GM21529 (cell line): ENCODE measurements around the gene PSENEN.

Experiments used
- ATAC-seq: cut with Tn5 transposase; IDR thresholded peaks from one replicate; pipeline ENCODE4 v1.9.1; 2021; ENCODE audit not compliant: unreplicated experiment

PSENEN gene

DNA sequence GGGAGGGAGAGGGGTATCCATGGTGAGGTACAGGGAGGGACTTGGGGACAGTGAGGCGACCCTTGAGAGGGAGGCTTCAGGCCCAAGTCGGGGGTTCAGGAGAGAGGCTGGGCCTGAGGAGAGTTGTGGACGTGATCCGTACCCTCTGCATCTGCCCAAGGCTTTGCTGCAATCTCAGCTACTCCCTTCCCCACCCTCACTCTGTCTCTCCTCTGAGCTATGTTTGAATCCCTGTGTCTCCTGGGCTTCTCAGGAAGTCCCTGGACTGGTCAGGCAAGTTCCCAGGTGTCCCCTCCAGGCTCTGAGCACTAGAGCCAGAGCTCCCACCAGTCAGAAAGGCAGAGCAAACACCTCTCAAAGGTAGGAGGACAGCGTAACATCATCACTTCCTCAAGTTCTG, 4.7 kb downstream of the PSENEN start:
- no peak for ATAC-seq

DNA sequence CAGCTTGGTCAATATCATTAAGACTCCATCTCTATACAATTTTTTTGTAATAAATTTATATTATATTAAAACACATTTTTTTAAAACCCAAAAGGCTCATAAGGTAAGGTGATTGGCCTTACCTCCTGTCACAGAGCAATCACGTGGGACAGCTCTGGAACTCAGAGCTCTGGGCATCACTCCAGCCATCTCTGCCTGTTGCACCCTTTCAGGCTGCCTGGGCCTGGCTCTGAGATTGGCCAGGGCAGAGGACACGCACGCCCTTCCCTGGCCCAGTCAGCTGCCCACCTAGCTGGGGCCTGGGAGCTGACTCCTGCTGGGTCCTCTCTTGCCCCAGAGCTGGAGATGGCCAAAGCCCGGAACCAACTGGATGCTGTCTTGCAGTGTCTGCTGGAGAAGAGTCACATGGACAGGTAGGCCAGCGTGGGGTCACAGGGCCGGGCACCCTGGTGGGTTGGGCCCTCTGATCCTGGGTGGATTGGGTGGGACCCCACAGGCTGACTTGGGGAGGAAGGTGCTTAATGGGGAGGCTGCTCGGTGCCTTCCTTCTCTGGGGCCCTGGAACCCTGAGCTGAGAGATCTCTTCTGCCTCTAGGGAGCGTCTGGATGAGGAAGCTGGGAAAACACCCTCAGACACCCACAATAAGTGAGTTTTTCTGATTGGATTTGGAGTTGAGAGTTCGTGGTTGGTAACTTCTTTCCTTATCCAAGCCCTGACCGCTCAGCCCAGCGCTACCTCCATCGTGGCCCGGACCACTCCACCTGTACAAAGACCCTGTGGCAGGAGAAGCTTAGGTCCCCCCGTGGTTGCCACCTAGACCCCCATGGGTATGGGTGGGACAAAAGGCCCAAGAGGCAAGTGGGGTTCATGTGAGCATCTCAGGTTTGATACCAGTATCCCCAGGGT, 6.6 kb downstream of the PSENEN start:
- no peak for ATAC-seq

DNA sequence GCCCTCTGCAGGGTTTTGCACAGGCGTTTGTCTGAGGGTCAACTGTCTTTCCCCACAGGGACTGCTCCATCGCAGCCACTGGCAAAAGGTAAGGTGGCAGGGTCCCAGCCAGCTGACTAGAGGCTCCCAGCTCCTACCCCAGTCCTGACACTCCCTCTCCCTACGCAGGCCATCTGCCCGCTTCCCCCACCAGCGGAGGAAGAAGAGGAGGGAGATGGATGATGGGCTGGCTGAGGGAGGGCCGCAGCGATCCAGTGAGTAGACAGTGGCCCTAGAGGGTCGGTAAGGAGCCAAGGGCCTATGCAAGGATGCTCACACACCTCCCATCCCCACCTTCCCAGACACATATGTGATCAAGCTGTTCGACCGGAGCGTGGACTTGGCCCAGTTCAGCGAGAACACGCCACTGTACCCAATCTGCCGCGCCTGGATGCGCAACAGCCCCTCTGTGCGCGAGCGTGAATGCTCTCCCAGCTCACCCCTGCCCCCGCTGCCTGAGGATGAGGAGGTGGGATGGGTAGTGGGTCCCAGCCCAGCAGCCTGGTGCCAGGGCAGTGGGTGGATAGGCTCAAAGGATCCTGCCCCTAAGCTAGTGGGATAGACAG, 7.4 kb downstream of the PSENEN start:
- ATAC-seq, result no peak

DNA sequence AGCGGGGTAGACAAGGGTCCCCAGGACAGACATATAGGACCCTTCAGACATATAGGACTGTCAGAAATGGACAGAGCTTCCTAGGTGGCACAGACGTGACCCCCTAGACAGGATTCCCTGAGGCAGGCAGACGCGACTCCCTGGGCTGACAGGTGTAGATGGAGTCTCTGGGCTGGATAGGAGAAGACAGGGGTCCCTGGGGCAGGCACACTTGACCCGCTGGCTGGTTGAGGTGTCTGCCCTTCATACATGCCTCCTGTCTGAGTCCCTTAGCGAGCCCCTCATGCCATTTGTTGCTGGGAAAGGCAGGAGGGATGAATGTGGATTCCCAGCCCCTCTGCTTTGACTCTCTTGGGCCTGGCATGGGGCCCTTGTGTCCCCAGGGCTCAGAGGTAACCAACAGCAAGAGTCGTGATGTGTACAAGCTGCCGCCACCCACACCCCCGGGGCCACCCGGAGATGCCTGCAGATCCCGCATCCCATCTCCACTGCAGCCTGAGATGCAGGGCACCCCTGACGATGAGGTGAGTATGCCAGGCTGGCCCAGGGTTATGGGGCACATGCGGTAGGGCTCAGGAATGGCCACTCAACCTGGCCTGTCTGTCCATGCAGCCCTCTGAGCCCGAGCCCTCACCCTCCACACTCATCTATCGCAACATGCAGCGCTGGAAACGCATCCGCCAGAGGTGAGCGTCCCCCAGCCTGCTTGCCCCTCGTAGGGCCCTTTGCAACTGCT, 8.4 kb downstream of the PSENEN start:
- no peak for ATAC-seq

DNA sequence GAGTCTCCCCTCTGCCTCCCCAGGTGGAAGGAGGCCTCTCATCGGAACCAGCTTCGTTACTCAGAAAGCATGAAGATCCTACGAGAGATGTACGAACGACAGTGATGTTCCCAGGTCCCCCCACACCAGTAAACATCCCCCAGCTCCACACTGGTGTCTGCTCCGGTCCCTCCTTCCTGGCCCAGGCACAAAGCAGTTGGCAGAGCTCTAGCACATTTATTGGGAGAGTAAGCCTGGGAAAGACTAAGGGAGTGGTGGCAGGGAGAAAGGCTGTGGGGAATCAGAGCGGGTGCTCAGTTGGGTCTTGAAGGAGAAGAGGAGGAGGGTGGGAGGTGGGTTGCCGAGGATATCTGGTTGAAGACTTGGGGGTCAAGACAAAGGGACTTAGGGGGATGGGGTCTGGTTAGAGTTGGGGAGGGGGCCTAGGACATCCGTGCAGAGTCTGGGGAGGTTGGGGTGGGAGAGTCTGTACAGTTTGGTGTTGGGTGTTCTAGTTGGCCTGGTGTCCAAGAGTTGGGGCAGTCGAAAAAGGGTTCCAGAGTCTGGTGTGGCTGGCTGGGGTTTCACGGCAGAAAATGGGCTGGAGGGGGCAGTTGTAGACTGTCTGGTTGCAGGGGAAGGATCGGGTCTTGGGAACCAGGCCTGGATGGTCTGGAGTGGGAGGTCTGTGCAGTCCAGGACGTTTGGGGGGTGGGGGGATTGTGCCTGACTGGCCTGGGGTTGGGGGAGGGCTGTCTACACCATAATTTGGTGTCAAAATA, 9.1 kb downstream of the PSENEN start:
- no peak for ATAC-seq

DNA sequence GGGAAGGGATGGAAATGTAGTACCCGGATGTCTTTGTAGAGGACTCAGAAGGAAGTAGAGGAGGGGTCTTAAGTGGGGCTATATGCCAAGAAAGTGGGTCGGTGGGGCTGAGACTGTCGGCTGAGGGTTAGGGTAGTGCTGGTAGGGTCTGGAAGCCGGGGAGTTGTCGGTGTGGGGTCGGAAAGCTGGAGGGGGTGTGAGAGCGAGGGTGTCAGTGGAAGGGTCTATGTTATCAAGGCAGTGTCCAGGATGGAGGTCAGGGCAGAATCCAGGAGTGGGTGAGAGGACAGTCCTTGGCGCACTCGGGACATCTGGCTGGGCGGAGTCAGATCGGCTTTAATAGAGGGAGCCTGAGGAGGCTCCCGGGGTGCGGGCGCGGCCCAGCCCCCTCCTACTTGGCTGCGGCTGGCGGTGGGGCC, 9.7 kb downstream of the PSENEN start:
- ATAC-seq, result no peak

DNA sequence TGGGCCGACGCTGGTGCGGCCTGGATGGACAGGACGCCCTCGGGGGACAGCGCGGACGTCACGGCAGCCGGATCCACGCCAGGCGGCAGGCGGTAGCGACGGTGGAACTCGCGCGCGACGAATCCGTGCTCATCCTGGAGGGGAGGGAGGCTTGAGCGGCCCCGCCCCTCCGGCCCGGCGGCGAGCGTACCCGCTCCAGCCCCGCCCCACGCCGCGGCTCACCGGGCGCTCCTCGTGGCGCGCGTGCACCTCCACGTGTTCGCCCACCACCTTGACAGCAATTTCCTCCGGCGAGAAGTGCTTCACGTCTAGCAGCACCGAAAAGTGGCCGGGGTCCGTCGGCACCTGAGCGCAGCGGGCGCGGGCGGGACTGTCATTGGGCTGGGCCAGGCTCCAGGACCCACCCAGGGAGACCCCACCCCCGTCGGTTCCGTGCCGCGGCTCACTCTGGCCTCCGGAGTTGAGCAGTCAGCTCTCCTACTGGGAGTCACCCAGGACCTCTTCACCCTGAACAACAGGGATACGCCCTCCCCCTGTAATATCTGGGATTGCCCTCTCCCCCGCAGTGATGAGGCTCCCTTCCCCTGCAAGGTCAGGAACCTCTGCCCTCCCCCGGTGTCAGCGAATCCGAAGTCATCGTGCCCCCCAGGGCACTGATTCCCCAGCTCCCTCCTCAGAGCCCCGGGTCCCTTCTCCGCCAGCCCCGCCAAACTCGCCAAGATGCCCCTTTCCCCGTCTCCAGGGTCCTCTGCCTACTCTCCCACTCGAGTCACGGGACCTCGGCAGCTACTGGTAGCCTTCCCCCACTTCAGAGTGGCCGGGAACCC, 10.3 kb downstream of the PSENEN start:
- no peak for ATAC-seq

DNA sequence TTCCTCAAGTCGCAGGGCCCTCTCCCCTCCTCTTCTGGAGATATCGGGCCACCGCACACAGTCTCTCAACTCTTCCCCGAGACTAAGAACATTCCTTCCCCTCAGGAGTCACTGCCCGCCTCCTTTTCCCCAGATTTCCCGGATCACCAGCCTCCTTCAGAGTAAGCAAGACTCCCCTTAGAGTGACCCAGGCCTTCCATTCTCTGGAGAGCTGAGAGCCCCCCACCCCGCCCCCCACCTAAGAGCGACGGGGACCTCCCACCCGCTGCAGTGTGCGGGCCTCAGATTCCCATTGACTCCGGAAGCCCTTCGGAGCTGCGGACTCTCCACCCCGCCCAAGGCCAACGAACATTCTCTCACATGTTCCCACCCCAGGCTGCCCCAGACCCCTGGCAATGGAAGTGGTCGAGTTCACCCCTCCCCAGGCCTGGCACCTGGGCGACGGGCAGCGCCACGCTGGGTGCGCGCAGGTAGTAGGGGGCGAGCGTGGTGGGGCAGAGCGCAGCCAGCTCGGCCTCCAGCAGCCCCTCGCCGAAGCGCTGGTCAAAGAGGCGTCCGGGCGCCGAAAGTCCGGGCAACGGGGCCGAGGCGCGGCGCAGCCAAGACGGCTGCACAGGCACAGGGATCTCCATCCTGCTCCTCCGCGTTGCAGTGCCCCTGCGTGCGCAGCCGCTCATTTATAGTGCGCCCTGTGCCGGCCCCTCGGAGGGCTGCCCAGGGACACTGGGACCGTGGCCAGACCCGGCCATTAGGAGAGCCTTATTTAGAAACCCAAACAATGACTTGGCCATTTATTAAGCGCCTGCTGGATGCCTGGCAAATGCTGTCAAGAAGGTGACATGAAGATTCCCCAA, 11.2 kb downstream of the PSENEN start, which contains the start of gene HSPB6:
HSPB6 (minus strand) TSS at position 653 of the 854 bp plus-strand sequence; CDS start at position 632, 21 bp downstream.
- no peak for ATAC-seq

DNA sequence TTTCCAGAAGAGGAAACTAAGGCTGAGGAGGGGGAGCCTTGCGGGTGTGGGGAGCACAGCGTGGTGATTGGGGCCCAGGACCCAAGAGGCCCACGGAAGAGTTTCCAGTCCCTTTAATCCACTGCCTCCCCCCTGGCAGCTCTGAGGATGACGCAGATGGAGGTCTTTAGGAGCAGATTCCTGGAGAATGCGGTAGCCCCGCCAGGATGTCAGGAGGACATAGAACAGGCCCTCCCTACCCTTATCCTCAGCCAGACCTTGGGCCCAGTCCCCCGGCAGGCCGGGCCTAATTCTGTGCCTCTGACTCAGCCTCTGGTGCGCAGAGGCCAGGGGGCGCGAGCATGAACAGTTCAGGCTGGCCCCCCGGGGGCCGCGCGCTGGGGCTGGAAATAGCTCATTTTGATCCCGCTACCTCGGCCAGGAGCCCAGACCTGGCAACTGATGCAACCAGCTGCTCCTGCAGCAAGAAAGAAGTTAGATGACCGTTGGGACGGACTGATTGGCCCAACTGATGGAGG, 11.8 kb downstream of the PSENEN start:
- no peak for ATAC-seq

DNA sequence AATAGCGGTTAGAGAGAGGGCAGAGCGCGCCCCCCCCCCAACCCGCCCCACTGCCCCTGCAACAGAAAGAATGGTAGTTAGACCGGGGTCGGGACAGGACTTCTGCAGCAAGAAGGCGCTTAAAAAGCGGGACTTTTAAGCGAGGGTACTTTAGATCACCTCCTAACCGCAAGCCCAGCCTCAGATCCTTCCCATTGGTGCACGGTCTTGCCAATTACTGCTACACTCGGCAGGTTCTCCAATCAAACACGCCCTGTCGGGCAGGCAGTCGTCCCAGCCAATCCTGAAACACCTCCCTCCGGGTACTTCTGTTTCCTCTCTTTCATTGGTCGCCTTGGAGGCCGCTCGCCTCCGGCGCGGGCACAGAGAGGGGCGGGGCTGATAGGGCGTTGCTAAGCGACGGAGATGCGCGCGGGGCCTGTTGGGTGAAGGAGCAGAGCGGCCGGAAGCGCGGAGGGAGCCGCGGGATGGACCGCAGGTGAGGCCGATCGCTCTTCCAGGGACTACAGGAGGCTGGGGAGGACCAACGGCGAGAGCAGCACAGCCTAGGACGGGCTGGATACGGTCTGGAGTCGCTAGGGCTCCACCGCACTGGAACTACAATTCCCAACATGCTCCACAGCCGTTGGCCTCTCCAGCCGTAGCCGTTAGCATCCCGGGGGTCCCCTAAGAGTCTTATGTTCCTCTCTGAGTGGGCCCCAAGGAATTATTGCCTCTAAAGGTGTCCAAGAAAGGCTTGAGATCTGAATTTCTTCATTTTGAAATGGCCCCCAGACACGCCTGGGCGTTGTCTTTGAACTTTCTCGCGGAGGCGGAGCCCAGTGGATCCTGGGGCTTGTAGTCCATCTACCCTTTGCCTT, 12.5 kb downstream of the PSENEN start, which contains the start of gene PROSER3:
PROSER3 (plus strand) TSS at position 428 of the 860 bp plus-strand sequence; CDS start at position 468, 40 bp downstream.
- ATAC-seq, result peak; percentile 92

DNA sequence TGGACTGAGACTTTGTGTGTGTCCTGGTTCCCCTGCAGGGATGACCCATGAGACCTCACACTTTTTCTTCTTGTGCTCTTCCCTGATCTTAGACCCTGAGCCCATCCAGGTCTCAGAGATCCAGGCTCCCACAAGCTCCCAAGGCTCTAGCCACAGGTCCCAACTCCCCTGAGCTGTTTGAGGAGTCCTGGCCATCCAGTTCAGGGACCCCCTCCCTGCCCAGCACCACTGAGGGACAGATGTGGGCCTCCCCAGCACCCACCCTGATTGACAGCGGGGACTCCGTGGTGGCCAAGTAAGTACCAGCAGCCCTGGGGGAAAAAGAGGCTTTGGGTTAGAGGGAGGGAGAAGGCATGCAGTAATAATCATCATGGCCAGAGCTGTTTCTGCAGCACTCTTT, 14.2 kb downstream of the PSENEN start:
- no peak for ATAC-seq

DNA sequence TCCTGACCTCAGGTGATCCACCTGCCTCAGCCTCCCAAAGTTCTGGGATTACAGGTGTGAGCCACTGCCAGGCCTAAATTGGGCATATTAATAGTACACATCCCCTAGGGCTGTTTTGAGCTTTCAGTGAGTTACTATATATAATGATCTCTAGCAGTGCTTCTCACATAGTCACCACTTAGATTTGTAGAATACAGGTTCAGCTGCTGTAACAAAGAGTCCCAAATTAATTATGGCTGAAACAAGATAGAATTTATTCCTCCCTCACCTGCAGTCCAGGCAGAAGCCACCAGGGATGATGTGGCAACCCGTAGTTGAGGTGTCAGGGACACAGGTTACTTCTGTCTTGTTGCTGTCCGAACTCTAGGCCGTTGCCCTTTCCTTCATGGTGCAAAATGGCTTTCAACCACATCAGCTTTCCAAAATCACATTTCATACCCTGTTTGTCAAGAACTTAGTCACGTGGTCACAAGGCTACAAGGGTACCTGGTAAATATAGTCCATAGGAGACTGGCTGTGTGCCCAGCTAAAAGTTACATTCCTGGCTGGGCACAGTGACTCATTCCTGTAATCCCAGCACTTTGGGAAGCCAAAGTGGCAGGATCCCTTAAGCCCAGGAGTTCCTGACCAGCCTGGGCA, 15.4 kb downstream of the PSENEN start:
- ATAC-seq, result no peak

DNA sequence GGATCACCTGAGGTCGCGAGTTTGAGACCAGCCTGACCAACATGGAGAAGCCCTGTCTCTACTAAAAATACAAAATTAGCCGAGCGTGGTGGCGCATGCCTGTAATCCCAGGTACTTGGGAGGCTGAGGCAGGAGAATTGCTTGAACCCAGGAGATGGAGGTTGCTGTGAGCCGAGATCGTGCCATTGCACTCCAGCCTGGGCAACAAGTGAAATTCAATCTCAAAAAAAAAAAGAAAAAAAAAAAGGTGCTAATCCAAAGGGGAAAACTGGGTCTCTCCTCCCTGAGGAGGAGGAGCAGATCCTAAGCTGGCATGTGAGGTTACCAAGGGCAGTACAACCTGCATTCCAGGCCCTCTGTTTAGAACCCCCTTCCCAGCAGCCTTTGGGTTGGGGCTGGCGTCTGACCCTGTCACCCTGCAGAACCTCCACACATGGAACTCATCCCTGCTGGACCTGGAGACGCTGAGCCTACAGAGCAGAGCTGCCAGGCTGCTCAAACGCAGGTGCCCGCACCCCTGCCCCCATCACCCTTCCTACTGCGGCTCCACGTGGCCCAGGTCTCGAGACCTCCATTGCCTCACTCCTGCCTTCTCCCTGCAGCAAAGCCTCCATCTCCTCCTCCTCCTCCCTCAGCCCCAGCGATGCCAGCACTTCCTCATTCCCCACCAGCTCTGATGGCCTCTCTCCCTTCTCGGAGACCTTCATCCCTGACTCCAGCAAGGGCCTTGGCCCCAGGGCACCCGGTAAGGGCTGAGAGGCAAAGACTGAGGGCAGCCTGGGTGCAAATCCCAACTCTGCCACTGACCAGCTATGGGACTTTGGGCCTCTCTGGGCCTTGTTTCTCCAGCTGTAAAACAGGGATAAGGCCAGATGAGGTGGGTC, 19.2 kb downstream of the PSENEN start:
- no peak for ATAC-seq

DNA sequence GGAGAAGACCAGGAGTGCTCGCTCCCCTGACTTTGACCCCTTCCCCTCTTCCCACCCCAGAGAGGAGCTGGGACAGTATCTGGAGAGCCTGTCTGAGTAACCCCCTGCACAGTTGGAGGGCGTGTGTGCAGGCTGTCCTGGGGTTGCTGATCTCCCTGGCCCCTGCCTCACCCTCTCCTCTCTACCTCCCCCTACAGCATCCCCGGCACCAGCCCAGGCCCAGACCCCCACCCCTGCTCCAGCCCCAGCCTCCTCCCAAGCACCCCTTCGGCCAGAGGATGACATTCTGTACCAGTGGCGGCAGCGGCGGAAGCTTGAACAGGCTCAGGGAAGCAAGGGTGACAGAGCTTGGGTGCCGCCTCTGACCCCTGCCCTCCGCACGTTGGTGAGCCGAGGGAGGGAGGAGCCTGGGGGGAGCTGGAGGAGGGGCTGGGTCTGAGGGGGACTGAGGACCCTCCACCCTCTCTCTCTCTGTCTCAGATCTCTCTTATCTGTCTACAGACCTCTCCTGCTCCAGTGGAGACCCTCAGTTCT, 21.2 kb downstream of the PSENEN start:
- no peak for ATAC-seq

DNA sequence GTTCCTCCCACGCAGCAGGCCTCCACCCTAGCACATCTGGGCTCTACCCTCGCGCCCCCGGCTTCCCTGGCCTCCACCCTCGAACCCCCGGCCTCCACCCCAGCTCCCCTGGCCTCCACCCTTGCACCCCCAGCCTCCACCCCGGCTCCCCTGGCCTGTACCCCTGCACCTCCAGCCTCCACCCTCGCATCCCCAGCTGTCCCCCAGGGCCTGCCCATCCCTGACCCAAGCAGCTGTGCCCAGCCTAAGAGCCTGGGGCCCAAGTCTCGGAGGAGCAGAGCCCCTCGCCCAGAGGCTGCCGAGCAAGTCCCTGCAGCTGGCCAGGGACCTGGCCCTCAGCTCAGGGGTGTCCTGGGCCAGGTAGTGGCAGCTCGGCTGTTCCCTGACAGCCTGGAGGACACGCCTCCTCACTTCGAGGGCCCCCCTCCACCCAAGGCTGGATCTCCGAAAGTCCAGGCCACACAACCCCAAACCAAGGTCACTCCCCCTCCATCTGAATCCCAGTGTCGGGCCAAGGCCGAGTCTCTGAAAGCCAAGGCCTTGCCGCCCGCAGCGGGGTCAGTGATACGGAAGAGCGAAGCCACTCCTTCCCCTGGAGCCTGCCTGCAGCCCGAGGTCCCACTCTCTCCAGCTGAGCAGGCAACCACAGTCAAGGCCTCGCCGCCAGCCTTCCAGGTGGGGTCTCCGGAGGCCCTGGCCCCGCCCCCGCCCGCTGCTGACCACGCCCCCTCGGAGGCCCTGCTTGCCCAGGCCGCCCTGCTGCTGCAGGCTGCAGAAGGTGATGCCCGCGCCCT, 22.0 kb downstream of the PSENEN start:
- ATAC-seq, result no peak
